Stomach (tissue), 4 donors: ENCODE results near the gene RNH1.

Source experiments
- EP300 ChIP-seq: sonication (generic); formaldehyde crosslinking; IDR thresholded peaks from one replicate; pipeline ENCODE4 v1.6.1; 2017; ENCODE audit warnings: antibody characterized with exemption
- POLR2A ChIP-seq, 4 donors: fragments of 450-650 bp; IDR thresholded peaks; one replicate each; pipeline ENCODE4 v1.6.1; 2016; ENCODE audit warnings: antibody characterized with exemption in 4 of 4, control low read depth in 2 of 4, mild to moderate bottlenecking in 1 of 4, moderate library complexity in 1 of 4

DNA sequence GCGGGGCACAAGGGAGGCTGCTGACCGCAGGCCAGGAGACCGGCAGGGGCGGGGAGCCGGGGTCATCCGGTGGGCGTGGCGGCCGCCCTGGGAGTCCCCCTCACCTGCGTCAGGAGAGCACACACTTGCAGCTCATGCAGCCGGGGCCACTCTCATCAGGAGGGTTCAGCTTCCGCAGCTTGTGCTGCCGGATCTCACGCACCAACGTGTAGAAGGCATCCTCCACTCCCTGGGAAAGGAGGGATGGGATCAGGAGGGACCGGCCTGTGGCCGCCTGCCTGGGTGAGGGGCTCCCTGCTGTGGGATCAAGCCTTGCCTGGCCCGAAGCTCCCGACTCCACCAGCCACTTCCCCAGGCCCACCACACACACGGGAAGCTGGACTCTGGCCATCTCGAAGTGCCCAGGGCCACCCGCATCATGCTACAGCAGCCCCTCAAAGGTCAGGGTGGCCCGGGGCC lies 25.5 kb upstream of the RNH1 start:
- no peak for TF ChIP-seq POLR2A (IDR thresholded peaks at IDR 0.05)
- no peak for TF ChIP-seq EP300
